Muscle layer of duodenum (tissue), 2 donors: ENCODE data around the gene IGFBP3.
"Not testable (repeated sequence)": the region's sequence is repeated elsewhere in the genome, so short reads cannot be mapped to it uniquely, and the experiment has no call there.

ENCODE experiments used
- H3K27ac ChIP-seq: one replicate; pipeline ENCODE4 v1.7.0; 2013; ENCODE audit warnings: mild to moderate bottlenecking, low read length
- H3K27me3 ChIP-seq: one replicate; pipeline ENCODE4 v1.7.0; 2013; ENCODE audit warnings: low read depth, mild to moderate bottlenecking, control low read depth, low read length
- H3K36me3 ChIP-seq, 2 donors: one replicate each; pipeline ENCODE4 v1.7.0; 2013; ENCODE audit warnings: low read length in 2 of 2, control low read depth in 1 of 2, mild to moderate bottlenecking in 1 of 2; ENCODE audit not compliant: insufficient read depth in 2 of 2, control insufficient read depth in 1 of 2
- H3K4me1 ChIP-seq, 2 donors: one replicate each; pipeline ENCODE4 v1.7.0; 2013; ENCODE audit warnings: low read length in 2 of 2, mild to moderate bottlenecking in 2 of 2, control low read depth in 1 of 2, moderate library complexity in 1 of 2; ENCODE audit not compliant: insufficient read depth in 2 of 2, control insufficient read depth in 1 of 2
- H3K4me3 ChIP-seq, 2 donors: one replicate each; pipeline ENCODE4 v1.7.0; 2013; ENCODE audit warnings: low read length in 2 of 2, low read depth in 1 of 2, mild to moderate bottlenecking in 1 of 2
- H3K9me3 ChIP-seq, 2 donors: one replicate each; pipeline ENCODE4 v1.7.0; 2013; ENCODE audit warnings: low read length in 2 of 2, control low read depth in 1 of 2, mild to moderate bottlenecking in 1 of 2; ENCODE audit not compliant: control insufficient read depth in 1 of 2
- donor health status: healthy.

Gene IGFBP3

GRCh38 chr7:45940939-45941338 is 19.9 kb upstream of the IGFBP3 start:
- no peaks in the 10 kb centered on the region for H3K9me3 ChIP-seq
- no peak overlapping the region for H3K4me3 ChIP-seq

GRCh38 chr7:45940237-45940781 is 19.2 kb upstream of the IGFBP3 start:
- H3K36me3 ChIP-seq, H3K27me3 ChIP-seq, H3K4me1 ChIP-seq, H3K9me3 ChIP-seq, H3K4me3 ChIP-seq, H3K27ac ChIP-seq: not testable (repeated sequence)

More at GRCh38 chr7:45940939-45941338, 19.9 kb upstream of the IGFBP3 start:
- no peaks in the 10 kb centered on the region for H3K27me3 ChIP-seq
- no peak overlapping the region for H3K27ac ChIP-seq
- H3K36me3 ChIP-seq, result no peaks in the 10 kb centered on the region
- no peaks in the 10 kb centered on the region for H3K4me1 ChIP-seq

DNA sequence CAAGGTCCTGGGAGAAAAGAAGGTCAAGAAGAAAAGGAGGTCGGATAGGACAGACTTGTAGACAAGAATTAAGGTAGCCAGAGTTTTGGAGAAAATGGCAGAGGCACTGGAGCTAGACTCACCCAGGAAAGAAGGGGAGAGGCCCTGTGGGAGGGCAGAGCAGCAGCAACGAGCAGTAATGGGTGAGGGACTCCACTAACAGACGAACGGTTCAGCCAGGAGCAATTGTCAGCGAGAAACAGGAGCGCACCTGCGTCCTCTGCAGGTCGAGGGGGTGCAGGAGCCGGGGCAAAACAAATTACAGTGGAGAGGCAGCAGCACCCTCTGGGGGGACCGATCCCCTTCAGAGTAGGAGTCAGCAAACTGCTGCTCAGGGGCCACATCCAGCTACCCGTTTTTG is 18.5 kb upstream of the IGFBP3 start:
- Histone ChIP-seq H3K27ac (no peak overlapping the region), H3K36me3 (no peaks in the 10 kb centered on the region), H3K27me3 (no peaks in the 10 kb centered on the region), H3K4me3 (no peak overlapping the region), H3K4me1 (no peaks in the 10 kb centered on the region), H3K9me3 (no peaks in the 10 kb centered on the region)

- H3K4me3 ChIP-seq, result no peak overlapping the region
- no peaks in the 10 kb centered on the region for H3K4me1 ChIP-seq
- H3K36me3 ChIP-seq, result no peaks in the 10 kb centered on the region
- H3K27ac ChIP-seq, result no peak overlapping the region
- H3K9me3 ChIP-seq, result no peaks in the 10 kb centered on the region
- no peaks in the 10 kb centered on the region for H3K27me3 ChIP-seq
Measured at GRCh38 chr7:45938626-45939302, 17.7 kb upstream of the IGFBP3 start.

DNA sequence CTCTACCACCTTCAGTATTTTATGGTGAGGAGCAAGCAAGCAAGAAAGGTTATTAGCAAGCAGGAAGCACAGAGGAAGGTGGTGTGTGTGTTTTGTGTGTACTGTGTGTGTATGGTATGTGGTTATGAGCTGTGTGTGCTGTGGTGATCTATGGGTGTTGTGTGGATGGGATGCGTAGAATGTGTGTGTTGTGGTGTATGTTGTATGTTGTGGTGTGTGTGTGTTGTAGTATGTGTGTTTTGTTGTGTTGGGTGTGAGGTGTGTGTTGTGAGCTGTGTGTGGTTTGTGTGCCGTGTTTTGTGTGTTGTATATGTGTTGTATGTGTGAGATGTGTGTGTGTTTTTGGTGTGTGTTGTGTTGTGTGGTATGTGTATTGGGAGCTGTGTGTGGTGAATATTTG is 16.8 kb upstream of the IGFBP3 start:
- H3K27ac ChIP-seq, result no peak overlapping the region

DNA sequence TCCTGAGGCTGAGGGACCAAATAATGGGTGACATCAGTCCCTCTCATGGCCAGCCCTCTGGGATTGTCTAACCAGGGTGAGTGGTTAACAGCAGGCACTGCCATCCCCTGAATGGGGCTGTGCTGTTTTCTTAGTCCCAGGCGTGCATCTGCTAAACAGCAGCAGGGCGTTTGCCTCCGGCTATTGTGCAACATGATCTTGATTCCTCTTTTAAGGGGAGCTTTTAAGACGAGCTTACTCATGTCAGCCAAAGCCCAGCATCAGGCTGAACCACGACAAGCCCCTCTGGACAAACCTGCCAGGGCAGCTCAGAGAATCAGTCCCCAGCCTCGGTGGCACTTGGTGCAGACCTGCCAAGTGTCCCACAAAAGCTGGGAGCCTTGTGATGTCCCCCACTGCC is 16.2 kb upstream of the IGFBP3 start:
- no peaks in the 10 kb centered on the region for H3K9me3 ChIP-seq
- H3K27ac ChIP-seq, result no peak overlapping the region
- no peak overlapping the region for H3K4me3 ChIP-seq
- no peaks in the 10 kb centered on the region for H3K27me3 ChIP-seq
- H3K36me3 ChIP-seq, result no peaks in the 10 kb centered on the region
- H3K4me1 ChIP-seq, result no peaks in the 10 kb centered on the region

More for the DNA sequence above, 16.8 kb upstream of the IGFBP3 start:
- Histone ChIP-seq H3K36me3 (no peaks in the 10 kb centered on the region), H3K27me3 (no peaks in the 10 kb centered on the region), H3K4me3 (no peak overlapping the region), H3K4me1 (no peaks in the 10 kb centered on the region), H3K9me3 (no peaks in the 10 kb centered on the region)

GRCh38 chr7:45930967-45931366 is 9.9 kb upstream of the IGFBP3 start:
- Histone ChIP-seq H3K36me3 (no peaks in the 10 kb centered on the region), H3K27me3 (no peaks in the 10 kb centered on the region), H3K27ac (no peak overlapping the region), H3K4me1 (no peaks in the 10 kb centered on the region), H3K4me3 (no peak overlapping the region), H3K9me3 (peaks cover 0 to 4% of the 10 kb centered on the region in 2 donors)

GRCh38 chr7:45927721-45928120 is 6.6 kb upstream of the IGFBP3 start:
- H3K27ac ChIP-seq, result no peak overlapping the region
- no peaks in the 10 kb centered on the region for H3K36me3 ChIP-seq
- H3K9me3 ChIP-seq, result peaks cover 0 to 4% of the 10 kb centered on the region in 2 donors
- H3K4me1 ChIP-seq, result peaks cover 0 to 4% of the 10 kb centered on the region in 2 donors
- H3K4me3 ChIP-seq, result no peak overlapping the region
- H3K27me3 ChIP-seq, result no peaks in the 10 kb centered on the region

DNA sequence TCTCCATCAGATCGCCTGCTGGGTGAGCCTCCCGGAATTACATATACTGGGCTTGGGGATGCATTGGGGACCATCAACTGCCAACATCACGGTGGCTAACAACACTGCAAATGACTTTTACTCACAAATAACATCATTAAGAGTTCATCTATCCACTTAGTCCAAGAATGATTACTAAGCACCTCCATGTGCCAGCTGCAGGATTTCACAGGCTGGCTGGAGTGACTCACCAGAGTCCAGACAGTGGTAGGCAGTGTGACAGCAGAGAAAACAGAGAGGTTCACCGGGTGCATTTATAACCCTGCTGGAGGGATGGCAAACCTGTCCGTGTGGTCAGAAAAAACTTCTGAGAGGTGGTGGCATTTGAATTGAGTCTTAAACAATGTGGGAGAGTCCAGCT is 3.2 kb upstream of the IGFBP3 start:
- no peaks in the 10 kb centered on the region for H3K36me3 ChIP-seq
- no peaks in the 10 kb centered on the region for H3K27me3 ChIP-seq
- H3K9me3 ChIP-seq, result no peaks in the 10 kb centered on the region
- no peak overlapping the region for H3K27ac ChIP-seq
- peaks cover 0 to 37% of the 10 kb centered on the region in 2 donors for H3K4me1 ChIP-seq
- no peak overlapping the region for H3K4me3 ChIP-seq

- Histone ChIP-seq H3K4me3 (no peak overlapping the region), H3K4me1 (peaks cover 0 to 37% of the 10 kb centered on the region in 2 donors), H3K27ac (no peak overlapping the region), H3K36me3 (no peaks in the 10 kb centered on the region), H3K9me3 (no peaks in the 10 kb centered on the region), H3K27me3 (no peaks in the 10 kb centered on the region)
Measured at GRCh38 chr7:45923818-45924217, 2.7 kb upstream of the IGFBP3 start.

- peaks cover 0 to 37% of the 10 kb centered on the region in 2 donors for H3K4me1 ChIP-seq
- no peaks in the 10 kb centered on the region for H3K9me3 ChIP-seq
- H3K36me3 ChIP-seq, result no peaks in the 10 kb centered on the region
- peak overlapping the region; percentile 34 to 68 for H3K4me3 ChIP-seq
- H3K27ac ChIP-seq, result no peak overlapping the region
- peaks cover 2% of the 10 kb centered on the region for H3K27me3 ChIP-seq
Measured at GRCh38 chr7:45923290-45923689, 2.2 kb upstream of the IGFBP3 start.

- Histone ChIP-seq H3K27ac (no peak overlapping the region), H3K27me3 (peaks cover 7% of the 10 kb centered on the region), H3K4me3 (peak overlapping the region; percentile 34 to 68)
Measured at GRCh38 chr7:45922810-45923209, 1.7 kb upstream of the IGFBP3 start.

More at GRCh38 chr7:45922810-45923209, 1.7 kb upstream of the IGFBP3 start:
- Histone ChIP-seq H3K36me3 (no peaks in the 10 kb centered on the region), H3K4me1 (peaks cover 0 to 37% of the 10 kb centered on the region in 2 donors), H3K9me3 (no peaks in the 10 kb centered on the region)
